NCI-H2107 treated with DMSO at 0.1 percent for 48 hours (cell line): ENCODE data around the gene NMRAL1.

ENCODE experiments used
- DNase-seq: peaks from one replicate; lab custom pipeline; 2025; ENCODE audit not compliant: unreplicated experiment; lab: John Stamatoyannopoulos, UW

NMRAL1 gene

DNA sequence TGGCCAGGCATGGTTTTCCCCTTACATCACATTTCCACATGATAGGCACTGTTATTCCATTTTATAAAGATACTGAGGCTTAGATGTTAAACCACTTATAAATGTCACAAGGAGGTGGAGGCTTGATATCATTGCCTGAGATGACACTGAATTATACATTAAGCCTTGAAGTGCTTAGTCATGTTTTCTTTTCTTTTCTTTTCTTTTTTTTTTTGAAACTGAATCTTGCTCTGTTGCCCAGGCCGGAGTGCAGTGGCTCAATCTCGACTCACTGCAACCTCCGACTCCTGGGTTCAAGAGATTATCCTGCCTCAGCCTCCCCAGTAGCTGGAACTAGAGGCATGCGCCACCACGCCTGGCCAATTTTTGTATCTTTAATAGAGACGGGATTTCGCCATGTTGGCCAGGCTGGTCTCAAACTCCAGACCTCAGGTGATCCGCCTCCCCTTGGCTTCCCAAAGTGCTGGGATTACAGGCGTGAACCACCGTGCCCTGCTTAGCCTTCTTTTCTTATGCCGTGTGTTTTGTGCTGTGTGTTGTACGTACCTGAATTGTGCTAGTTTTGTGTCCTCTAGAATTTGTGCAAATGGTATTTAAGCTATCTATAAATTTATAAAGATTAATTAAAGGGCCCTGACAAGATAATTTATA, 47.6 kb downstream of the NMRAL1 start:
- DNase-seq, result no peak

DNA sequence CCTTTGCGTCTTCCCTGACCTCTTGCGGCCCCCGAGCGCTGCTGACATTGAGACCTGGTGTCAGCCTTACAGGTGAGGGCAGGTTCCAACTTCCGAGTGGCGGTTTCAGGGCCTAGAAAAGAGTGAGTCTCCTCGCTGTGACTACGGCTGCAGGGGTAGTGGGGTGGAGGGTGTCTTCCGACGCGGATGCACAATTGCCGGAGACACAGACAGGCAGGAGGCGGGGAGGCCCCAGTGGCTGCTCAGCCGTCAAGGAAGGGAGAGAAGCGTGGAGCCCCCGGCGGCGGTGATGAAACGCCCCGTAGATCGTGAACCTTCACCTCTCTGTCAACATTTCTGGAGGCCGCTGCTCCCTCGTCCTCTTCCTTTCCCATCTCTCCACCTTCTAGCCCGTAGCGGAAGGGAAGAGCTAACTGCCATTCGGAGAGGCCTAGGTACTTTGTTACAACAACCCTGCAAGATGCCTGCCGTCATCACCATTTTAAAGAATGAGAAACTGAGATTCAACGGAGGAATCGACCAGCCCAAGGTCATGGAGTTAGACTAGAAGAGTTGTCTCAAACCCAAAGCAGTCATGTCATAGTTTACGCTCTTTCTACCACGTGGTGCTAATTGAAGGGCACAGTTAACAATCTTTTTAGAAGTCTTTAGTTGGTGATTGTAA, 48.3 kb downstream of the NMRAL1 start:
- DNase-seq, result no peak

- DNase-seq, result peak; percentile 92
Observed at GRCh38 chr16:4425378-4426020, 48.9 kb downstream of the NMRAL1 start, which contains the start of gene DNAJA3. Gene DNAJA3, plus strand, starts transcription at chr16:4425868. Its CDS starts 14 bp downstream, at chr16:4425882.

- no peak for DNase-seq
Observed at GRCh38 chr16:4420505-4421105, 53.8 kb downstream of the NMRAL1 start.

DNA sequence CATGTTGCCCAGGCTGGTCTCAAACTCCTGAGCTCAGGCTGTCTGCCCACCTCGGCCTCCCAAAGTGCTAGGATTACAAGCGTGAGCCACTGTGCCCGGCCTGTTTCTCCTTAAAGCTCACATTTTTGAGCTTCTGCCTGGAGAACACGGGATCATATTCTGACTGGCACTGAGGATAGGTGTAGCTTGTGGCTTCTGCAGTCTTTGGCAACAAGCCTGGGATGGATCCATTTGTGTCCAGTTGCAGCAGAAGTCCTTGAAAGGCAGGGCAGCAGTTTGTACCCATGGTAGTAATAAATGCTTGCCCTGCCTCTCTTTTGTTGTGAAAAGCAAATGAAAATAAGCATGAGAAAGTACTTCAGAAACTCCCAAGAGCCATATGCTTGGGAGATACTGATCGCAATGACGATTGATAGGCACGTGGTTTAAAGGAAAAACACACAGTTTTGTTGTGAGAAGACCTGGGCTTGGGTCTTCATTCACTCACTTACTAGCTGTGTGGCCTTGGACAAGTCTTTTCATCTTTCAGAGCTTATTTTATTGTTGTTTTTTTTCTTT, 54.9 kb downstream of the NMRAL1 start:
- DNase-seq, result no peak

GRCh38 chr16:4416200-4417032, 58.0 kb downstream of the NMRAL1 start, which contains the start of gene CORO7:
Gene CORO7, minus strand, starts transcription at chr16:4416596. Its CDS starts 78 bp downstream, at chr16:4416518.
- peak; percentile 63 for DNase-seq

DNA sequence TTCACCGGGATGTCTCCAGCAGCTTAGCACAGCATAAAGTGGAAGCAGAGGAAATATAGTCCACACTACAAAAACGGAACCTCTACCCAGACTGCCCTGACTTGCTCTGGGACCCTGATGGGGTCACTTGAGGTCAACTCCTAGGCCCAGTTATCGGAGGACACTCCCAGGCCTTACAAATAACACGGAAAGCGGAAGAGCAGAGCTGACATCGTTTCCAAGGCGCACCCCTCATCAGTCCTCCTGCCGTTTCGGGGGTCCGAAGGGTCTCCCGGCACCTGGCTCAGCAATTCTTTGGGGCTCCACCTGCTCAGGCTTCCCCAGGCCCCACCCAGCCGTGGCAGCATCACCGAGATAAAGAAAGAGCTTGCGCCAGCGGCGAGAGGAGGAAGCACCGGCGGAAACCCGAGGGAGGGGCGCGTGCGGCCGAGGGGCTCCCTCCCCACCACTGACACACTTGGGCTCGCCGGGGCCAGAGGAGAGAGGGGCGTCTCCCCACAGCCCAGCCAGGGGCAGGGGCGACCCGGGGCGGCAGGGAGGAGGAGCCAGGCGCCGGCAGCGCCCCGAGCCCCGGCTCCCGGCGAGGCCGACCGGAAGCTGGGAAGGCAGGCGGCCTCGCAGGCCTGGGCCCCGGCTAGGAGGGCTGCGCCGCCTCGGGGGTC, 58.8 kb downstream of the NMRAL1 start:
- no peak for DNase-seq

- DNase-seq, result no peak
Observed at GRCh38 chr16:4414187-4414917, 60.1 kb downstream of the NMRAL1 start.

GRCh38 chr16:4412854-4413253, 61.6 kb downstream of the NMRAL1 start:
- no peak for DNase-seq

DNA sequence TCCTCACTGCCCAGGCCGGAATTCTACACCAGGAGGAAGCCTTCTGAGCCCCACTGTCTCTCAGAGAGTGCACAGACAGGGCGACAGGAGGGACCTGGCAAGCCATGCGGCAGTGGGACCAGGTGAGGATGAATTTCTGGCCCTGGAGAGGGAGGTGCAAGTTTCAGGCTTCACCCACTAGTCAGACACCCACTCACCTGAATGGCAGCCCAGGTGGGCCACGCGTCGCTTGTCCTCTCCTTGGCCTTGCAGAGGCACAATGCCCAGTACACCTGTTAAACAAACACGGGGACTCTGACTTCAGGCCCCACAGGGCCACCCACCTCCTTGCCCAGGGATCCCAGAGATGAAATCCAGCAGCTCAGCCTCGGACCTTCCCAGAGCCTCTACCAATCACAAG, 62.3 kb downstream of the NMRAL1 start:
- no peak for DNase-seq
